Measurements from ENCODE around the gene DAZAP1.

DNA sequence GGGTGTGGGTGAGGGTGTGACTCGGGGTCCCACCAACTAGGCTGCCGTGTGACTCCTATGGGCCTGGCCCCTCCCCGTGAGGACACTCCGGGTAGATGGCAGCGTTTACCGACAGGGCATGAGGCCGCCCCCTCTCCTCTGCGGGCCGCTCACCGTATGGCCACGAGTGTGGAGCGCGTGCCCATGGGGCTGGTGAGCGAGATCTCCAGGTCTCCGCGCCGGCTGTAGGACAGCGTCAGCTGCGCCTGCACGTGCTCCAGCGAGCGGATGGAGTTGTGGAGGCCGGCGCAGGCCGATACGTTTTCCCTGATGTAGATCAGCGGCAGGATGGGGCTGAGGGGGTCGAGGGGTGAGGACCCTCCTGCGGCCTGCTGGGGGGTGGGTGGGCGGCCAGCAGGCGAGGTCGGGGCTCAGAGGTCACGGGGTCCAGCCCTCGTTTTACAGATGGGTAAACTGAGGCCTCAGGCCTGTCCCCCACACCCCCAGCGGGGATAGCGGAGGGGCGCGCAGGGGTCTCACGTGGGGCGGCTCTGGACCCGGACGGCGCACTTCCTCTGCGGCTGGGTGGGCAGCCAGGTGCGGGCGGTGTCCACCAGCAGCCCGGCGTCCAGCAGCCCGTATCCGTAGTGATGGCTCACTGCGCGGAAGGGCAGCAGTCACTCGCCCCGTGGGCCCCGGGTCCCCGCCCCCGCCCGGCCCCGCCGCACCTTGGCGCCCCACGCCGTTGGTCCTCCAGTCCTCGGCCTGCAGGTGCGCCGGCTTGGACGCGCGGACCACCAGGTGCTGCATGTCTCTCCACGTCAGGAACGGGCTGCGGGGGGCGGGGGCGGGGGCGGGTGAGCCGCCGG is 76.0 kb downstream of the DAZAP1 start:
- no peak for TF ChIP-seq ZNF219 (CRISPR knock-in tag; IDR thresholded peaks at IDR 0.05; ENCODE audit: borderline replicate concordance)
- TF ChIP-seq, protein P1, sequence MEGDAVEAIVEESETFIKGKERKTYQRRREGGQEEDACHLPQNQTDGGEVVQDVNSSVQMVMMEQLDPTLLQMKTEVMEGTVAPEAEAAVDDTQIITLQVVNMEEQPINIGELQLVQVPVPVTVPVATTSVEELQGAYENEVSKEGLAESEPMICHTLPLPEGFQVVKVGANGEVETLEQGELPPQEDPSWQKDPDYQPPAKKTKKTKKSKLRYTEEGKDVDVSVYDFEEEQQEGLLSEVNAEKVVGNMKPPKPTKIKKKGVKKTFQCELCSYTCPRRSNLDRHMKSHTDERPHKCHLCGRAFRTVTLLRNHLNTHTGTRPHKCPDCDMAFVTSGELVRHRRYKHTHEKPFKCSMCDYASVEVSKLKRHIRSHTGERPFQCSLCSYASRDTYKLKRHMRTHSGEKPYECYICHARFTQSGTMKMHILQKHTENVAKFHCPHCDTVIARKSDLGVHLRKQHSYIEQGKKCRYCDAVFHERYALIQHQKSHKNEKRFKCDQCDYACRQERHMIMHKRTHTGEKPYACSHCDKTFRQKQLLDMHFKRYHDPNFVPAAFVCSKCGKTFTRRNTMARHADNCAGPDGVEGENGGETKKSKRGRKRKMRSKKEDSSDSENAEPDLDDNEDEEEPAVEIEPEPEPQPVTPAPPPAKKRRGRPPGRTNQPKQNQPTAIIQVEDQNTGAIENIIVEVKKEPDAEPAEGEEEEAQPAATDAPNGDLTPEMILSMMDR (IDR thresholded peaks at IDR 0.05) = no peak
